NCI-H187 (cell line): ENCODE results near the gene EBF4.
"Not testable (repeated sequence)": the region's sequence is repeated elsewhere in the genome, so short reads cannot be mapped to it uniquely, and the experiment has no call there.

ENCODE experiments used
- DNase-seq, 2 experiments: peaks; one replicate each; lab custom pipeline; 2025; lab: John Stamatoyannopoulos, UW

The EBF4 gene

DNA sequence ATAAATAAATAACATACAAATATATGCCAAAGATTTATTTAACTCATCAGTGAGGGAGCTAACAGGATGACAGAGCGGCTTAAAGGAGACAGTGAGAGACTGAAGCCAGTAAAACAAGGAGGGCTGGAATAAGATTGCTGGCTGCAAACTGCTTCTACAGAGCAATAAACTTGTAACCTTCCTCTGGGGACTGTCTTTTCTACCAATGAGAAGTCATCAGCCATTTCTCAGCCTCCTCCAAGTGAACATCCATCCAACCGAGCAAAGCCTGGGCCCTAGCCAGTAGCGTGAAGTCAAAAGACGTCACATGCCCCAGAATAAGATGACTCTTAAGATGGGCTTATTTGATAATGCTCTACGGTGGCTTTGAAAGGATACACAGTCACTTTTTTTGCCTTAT lies 65.4 kb downstream of the EBF4 start:
- DNase-seq = no peak

DNA sequence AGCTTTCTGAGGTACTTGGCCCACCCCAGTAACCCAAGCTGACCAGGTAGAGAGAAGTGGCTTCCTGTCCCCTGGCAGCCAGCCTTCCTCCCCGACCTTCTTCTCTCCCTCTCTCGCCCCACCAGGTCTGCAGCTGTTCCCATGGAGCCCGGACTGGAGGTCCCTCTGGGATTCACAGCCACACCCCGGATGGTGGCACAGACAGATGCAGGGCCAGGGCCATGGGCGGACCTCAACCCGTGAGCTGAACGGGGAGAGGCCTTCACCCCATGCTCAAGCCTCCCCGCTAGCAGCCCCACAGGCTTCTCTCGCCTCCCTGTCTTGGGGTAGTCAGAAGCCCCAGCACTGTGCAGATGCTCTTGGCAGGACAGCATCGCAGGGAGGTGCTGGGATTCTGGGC lies 66.6 kb downstream of the EBF4 start:
- DNase-seq = no peak

DNA sequence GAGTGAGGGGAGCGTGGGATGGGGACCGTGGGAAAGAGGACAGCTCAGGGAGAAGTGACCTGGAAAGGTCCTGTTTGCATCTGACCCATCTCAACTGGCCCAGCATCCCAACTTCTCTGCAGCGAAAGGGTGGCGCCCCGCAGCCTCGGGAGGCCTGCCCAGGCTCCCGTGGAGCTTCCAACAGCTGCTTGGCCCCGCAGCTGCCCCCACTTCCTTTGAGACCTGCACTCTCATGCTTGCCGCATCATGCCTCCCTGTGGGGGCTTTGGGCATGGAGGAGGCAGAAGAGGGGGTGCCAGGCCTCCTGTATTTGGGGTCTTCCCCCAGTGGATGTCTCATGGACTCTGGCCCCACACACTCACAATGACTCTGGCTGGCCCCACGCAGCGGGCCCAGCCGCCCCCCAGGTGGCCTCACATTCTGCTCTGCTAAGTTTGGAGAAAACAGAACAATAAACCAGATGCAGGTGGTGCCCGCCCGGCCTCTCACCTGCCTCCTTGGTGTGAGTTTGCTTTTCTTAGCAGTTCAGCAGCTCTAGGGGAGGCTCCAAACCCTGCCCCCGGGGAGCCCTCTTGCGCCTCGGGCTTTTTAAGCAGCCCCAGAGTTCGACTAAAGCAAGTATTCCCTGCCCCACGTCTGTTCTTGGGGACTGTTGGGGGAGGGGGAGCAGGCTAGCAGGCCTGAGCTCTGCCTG lies 67.2 kb downstream of the EBF4 start:
- no peak for DNase-seq

DNA sequence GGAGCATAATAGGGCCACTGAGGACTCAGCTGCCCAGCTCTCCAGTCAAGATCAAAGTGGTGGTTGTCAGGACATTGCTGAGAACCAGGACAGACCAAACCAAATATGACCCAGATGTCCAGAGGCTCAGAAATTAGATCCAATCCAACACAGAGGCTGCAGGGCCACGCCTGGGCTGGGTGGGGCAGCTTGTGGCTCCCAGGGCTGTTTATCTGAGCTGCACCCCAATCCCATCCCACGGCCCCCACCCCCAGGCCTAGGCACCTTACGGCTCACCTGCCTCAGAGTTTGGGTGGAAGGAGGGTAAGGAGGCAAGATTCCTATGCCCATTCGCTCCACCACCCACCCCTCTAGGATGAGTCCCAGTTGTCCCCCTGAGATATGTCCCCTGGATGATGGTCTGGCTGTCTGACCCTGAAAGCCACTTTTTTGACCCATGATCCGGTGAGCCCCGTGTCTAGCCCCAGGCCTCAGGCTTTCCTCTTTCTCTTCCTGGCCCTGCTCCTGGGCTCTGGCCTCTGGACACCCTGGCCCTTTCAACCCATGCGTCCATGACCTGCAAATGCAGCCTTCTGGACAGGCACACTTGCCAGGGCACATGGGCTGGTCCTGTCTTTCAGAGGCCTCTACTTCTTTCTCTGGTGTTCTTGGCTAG lies 67.8 kb downstream of the EBF4 start:
- no peak for DNase-seq

DNA sequence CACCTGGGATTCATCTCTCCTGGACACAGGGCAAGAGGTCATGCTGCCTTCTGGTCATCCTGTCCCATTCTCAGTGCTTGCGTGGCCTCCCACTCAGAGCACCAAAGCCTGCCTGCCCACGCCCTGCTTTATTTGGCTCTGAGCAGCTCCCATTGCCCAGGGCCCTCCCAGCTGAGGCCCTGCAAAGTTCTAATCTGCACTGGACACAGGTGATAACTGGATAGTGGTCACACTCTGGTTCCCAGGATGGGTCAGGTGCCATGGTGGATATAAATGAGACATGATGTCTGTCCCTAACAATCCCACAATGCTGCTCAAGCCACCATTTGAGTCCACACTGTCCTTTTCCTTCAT lies 68.3 kb downstream of the EBF4 start:
- DNase-seq = no peak

DNA sequence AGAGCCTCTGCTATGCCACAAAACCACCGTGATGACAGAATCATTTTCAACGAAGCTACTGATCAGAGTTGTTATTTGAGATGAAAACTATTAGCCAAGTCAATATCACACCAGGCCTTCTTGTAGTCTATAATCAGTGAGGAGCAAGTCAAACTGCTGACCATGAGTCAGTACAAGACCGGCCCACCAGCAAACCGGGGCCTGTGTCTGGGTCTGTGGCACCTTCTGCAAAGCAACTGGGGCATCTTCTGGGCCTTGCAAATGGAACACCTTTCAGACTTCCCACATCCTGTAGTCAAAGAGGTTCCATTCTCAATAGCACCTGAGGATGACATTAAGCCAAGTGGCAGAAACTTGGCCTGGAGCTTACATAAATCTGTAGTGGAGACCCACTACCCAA lies 69.3 kb downstream of the EBF4 start:
- DNase-seq = no peak

DNA sequence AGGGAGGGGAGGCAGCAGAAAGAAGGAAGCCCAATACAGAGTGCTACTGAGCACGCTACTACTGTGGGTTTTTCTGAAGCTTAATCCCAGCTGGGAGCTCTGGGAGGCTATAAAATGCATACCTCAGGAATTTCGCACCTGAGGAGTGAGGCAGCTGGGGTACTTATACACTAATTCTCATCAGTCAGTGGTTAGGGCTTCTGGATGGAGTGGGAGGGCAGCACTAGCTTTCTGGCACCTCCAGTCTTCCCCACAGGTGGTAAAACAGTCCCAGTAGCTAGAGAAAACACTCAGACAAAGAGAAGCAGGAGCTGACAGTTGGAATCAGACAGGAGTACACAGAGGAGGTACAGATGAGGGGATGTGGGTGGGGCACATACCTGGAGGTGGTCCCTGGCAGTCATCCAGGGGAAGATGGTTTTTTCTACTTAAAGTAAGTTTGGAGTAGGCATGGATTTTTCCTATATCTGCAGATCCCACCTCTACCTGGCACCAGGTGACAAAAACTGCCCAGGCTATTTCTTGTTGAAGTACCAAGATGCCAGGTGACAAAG lies 70.1 kb downstream of the EBF4 start:
- DNase-seq = no peak

DNA sequence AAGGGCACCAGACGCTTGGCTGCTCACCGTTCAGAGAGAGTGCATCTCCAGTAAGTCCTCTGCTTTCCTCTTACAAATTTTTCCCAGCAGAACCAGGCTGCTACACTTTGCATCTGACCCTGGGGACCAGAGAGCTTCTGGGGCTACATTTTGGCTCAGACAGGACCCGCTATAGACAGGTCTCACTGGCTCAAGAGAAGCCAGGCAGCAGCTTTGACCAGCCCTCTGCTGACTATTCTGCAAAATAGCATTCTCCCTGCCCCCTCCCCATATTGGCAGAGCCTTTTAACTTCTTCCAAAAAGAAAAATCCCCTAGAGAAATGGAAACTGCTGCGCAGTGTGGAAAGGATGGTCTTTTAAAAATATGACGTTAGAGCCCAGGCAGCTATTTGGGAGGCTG lies 70.6 kb downstream of the EBF4 start:
- no peak for DNase-seq

DNA sequence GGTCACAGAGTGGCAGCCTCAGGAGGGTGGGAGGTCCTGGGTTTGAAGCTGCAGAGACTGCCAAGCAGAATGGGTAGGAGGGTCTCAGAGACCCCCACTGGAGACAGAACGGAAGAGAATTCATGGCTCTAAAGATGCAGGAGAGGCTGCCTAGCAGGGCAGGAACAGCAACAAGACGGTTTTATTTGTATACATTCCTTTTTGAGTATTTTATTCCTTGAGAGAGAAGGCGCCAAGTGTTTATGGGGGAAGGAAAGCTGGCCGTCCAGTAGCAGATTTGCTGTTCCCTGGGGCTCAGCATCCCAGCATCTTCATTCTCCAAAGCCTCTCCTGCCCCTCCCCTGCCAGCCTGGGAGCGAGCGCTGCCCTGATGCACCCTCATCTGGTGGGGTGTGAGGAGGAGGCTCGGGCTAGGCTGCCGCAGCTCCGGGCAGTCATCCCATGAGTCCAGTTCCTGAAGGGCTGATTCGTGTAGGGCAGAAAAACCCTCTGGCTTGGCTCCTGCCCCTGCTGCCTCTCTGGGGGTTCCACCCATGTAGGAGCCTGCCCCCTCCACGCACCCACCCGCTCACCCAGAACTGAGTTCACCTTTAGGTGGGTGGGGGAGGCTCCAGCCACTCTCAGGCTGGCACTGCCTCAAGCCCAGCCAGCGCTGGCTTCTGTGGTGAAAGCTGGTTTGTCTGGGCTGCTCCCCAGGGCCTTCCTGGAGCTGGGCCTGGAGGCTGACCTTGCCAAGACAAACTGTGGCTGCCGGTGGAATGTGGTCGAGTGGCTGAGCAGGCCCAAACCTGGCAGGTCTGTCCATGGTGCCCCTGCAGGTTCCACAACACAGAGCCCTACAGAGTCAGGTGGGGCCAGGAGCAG lies 75.4 kb downstream of the EBF4 start:
- no peak for DNase-seq

DNA sequence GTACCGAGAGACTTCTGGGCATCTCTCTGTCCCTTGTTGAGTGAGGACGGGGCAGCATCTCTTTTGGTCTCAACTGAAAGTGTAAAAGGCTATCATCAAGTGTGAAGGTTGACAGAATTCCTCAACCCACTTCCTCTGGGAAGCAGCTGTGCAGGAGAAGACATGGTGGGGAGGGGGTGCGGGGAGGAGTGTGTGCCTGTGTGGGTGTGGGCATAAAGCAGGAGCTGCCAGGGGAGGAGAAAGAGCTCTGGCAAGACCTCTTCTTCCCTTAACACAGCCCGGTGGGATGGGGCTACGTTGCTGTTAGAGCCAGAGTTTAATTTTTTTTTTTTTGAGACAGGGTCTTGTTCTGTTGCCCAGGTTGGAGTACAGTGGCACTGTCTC lies 76.0 kb downstream of the EBF4 start:
- DNase-seq = no peak

DNA sequence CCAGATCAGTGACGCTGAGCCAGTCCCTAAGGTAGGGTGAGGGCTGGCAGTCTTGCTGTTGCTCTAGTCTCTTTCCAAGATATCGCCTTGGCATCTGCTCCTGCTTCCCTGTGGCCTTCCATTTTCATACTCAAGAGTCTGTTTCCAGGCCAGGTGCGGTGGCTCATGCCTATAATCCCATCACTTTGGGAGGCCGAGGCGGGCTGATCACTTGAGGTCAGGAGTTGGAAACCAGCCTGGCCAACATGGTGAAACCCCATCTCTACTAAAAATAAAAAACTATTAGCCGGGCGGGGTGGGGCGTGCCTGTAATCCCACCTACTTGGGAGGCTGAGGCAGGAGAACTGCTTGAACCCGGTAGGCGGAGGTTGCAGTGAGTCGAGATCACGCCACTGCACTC lies 77.5 kb downstream of the EBF4 start:
- DNase-seq = not testable (repeated sequence)

DNA sequence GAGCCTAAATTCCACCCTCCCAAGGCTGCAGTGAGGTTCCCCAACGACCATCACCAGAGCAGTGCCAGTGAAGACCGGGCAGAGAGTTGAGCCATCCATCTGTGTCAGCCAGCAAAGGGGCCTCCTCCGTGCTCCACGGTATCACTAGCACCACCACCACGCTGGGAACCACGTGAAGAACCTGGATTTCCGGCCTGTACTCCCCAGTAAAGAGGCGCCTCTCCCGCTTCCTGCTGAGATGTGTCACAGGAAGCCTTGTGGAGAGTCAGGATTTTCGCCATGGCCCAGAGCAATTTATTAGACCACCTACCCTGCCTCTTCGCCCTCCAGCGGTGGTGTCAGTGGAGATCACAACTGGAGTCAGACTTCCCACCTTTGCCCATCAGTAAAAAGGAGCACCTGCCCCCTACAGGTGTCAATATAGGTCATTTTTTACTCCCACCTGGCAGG lies 79.1 kb downstream of the EBF4 start:
- no peak for DNase-seq

DNA sequence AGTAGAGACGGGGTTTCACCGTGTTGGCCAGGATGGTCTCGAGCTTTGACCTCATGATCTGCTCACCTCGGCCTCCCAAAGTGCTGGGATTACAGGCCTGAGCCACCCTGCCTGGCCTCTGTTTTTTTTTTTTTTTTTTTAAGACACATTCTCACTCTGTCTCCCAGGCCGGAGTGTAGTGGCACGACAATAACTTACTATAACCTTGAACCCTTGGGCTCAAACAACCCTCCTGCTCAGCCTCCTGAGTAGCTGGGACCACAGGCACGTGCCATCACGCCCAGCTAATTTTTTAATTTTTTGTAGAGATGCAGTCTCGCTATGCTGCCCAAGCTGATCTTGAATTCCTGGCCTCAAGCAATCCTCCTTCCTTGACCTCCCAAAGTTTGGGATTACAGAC lies 81.2 kb downstream of the EBF4 start:
- DNase-seq = no peak

DNA sequence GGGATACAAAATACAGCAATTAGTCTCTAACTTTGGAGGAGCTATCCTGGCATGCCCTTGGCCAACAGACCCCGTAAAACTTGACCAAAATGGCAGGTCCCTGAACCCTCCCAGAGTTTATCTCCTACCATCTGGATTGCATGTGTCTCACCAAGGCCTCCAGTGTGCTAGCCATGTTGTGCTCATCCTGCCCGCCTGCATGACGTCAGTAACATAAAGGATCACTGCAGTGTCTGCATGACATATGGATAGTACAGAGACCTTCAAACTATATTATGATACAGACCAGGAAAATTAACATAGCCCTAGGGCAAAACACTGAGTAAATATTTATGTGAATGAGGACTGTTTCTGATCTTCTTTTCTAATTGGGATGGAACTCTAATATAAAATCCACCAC lies 82.6 kb downstream of the EBF4 start:
- DNase-seq = no peak

DNA sequence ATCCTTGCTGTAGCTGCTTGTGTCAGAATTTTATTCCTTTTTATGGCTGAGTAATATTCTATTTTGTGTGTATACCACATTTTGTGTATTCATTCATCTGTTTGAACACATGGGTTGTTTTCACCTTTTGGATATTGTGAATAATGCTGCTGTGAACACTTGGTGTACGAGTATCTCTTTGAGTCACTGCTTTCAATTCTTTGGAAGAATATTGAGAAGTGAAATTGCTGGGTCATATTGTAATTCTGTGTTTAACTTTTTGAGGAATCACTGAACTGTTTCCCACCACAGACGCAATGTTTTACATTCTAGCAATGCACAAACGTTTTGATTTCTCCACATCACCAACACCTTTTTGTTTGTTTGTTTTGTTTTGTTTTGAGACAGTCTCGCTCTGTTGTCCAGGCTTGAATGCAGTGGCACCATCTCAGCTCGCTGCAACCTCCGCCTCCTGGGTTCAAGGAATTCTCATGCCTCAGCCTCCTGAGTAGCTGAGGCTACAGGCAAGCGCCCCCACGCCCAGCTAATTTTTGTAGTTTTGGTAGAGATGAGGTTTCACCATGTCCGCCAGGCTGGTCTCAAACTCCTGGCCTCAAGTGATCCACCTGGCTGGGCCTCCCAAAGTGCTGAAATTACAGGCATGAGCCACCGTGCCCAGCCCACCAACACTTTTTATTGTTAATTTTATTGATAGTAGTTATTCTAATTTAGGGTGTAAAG lies 86.2 kb downstream of the EBF4 start:
- no peak for DNase-seq

DNA sequence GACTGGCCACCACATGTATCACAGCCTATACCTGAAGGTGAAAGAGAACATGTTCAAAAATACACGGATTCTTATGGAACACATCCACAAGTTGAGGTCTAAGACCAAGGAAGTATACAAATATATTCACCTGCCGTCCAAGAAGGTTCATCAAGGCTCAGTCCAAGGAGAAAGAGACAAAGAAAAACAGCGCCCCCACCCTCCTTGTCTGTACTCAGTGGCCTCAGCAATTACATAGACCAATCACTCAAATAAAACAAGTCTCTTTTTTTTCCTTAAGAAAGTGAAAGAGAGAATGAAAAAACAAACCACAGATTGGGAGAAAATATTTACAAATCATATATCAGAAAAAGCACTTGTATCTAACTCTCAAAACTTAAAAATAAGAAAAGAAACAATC lies 88.4 kb downstream of the EBF4 start:
- DNase-seq = no peak

DNA sequence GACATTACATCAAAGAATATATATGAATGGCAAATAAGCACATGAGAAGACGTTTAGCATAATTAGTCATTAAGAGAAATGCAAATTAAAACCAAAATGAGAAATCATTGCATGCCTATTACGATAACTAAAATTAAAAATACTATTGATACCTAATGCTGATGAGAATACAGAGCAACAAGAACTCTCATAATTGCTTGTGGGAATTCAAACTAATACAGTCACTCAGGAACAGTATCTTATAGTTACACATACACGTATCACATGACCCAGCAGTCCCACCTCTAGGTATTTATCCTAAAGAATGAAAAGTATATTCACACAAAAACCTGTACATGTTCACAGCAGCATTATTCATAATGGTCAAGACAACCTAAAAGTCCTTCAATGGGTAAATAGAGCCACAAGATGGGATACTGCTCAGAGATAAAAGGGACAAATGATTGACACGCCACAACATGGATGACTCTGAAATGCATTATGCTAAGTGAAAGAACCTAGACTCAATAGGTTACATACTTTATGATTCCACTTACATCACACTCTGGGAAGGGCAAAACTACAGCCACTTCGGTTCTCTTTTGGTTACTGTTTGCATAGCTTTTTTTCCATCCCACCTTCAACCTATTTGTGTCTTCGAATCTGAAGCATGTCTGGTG lies 91.5 kb downstream of the EBF4 start:
- DNase-seq = no peak

DNA sequence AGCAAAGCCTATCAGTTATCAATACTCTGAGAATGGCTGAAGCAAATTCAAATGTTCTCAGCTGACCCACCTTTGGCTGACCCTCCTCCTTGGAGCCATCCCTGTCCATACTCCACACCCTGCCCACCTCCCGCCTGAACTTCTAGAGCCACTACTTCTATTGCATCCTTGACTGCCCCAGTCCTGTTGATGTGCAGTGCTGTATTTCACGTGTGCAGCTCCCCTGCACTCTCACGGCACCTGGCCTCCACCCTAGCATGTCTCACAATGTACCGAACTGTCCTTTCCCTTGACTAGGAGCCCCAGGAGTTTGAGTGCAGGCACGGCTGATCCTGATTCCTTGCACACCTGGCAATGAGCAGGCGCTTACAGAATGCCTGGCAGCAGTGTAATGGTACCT lies 100.9 kb downstream of the EBF4 start:
- no peak for DNase-seq

DNA sequence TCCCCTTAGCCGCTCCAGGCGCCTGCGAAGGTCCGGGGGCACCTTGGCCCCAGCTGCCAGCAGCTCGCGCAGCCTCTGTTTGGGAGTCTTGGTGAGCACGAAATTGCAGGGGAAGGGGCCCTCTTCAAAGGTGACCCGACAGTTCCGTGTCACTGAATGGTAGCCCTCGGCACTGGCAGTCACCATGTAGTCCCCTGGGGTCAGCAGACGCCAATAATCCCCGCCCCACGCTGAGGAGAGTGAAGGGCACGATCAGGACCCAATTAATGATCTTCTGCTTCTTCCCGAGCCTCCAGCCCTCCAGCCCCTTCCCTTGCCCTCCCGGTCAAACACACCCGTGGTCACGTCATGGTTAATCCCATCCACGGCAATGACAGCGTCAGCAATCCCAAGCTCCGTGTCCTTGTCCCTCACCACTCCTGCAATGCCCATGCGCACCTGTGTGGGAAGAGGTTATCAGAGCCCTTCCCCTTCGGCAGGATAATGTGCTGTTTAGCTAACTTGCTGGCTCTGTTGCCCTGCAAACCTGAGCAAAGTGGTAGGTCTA lies 101.7 kb downstream of the EBF4 start:
- no peak for DNase-seq

DNA sequence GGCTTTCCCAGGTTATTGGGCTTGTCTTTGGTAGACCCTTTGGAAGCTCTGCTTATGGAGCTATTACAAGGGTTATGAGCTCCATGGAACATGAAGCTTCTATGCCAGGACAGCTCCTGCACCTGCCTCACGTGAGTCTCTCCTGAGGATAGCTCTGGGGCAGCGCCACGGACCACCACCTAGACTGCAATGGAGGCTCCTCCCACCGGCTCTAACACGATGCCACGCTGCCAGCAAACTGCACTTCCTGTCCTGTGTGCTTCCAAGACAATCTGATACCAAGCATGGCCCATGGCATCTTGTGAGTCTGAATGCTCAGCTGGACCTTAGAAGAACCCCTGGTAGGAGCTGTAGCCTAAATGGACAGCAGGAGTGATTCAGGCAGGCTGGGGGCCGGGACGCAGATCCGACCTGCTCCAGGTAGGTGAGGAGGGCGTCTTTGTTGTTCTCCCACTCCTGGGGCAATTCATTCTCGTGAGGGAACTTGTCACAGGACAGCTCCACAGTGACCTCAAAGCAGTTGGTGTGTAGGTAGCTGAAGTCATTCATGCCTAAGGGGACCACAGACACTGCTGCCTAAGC lies 102.4 kb downstream of the EBF4 start:
- no peak for DNase-seq

DNA sequence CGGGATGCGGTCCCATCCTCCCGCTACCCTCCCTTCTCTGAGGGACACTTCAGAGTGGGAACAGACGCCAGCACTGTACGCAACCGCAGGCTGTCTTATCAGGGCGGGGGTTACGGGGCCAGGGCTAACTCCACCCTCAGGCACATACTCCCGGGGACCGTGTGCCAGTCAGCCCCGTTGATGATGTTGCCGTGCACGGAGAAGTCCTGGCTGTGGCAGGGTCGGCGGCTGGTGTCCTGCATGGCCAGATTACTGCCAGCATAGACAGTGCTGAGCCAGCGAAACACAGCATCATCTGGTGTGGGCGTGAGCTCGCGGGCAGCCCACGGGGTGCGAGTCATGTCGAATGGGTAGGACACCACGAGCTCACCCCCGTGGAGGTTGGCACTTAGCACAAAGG lies 102.9 kb downstream of the EBF4 start:
- DNase-seq = no peak
